DND-41 (cell line): ENCODE data around the gene ART4.

ENCODE experiments used
- ATAC-seq: fragments of 200-7000 bp; cut with Tn5 transposase; 3 replicates; pipeline ENCODE4 v1.9.1; 2021; ENCODE audit warnings: low read depth; ENCODE audit not compliant: insufficient read depth
- DNase-seq: peaks from one replicate; pipeline ENCODE4 v3.0.0-alpha.2; 2020
- H2AFZ ChIP-seq: 2 replicates; pipeline ENCODE4 v1.6.0; 2012; ENCODE audit warnings: low read depth, low read length
- H3K27ac ChIP-seq: 2 replicates; pipeline ENCODE4 v1.5.1; 2012; ENCODE audit warnings: low read length, inconsistent platforms
- H3K27me3 ChIP-seq: fragments of 200-600 bp; sonication (generic); 2 replicates; pipeline ENCODE4 v1.6.0; 2012; ENCODE audit warnings: low read length, mild to moderate bottlenecking, inconsistent platforms; ENCODE audit not compliant: insufficient read depth, poor library complexity
- H3K36me3 ChIP-seq: 2 replicates; pipeline ENCODE4 v1.5.1; 2012; ENCODE audit warnings: low read length, inconsistent platforms; ENCODE audit not compliant: insufficient read depth
- H3K4me1 ChIP-seq: 2 replicates; pipeline ENCODE4 v1.5.1; 2012; ENCODE audit warnings: mild to moderate bottlenecking, low read length; ENCODE audit not compliant: insufficient read depth
- H3K4me2 ChIP-seq: 2 replicates; pipeline ENCODE4 v1.6.0; 2012; ENCODE audit warnings: mild to moderate bottlenecking, moderate library complexity, low read length, inconsistent platforms; ENCODE audit not compliant: insufficient read depth
- H3K4me3 ChIP-seq, 2 experiments: fragments of 200-600 bp in 1 of 2; shearing (Covaris generic) in 1 of 2; 2 replicates each; pipeline ENCODE4 v1.5.1; 2012 to 2016; ENCODE audit warnings: inconsistent platforms in 2 of 2, low read length in 2 of 2, mild to moderate bottlenecking in 2 of 2, low read depth in 1 of 2, moderate library complexity in 1 of 2
- H3K79me2 ChIP-seq: 2 replicates; pipeline ENCODE4 v1.6.0; 2012; ENCODE audit warnings: low read length, inconsistent platforms; ENCODE audit not compliant: insufficient read depth
- H3K9ac ChIP-seq: 2 replicates; pipeline ENCODE4 v1.6.0; 2012; ENCODE audit warnings: low read depth, mild to moderate bottlenecking, inconsistent platforms, low read length, moderate library complexity
- H3K9me3 ChIP-seq: 2 replicates; pipeline ENCODE4 v1.5.1; 2012; ENCODE audit warnings: low read length, moderate library complexity, mild to moderate bottlenecking, inconsistent platforms; ENCODE audit not compliant: insufficient read depth, severe bottlenecking
- H4K20me1 ChIP-seq: 2 replicates; pipeline ENCODE4 v1.6.0; 2012; ENCODE audit warnings: low read length; ENCODE audit not compliant: insufficient read depth
- EZH2 ChIP-seq: IDR thresholded peaks from 3 replicates; pipeline ENCODE4 v1.6.1; 2012; ENCODE audit warnings: borderline replicate concordance, low read depth, mild to moderate bottlenecking, moderate library complexity, low read length, inconsistent platforms; ENCODE audit not compliant: severe bottlenecking
- TF ChIP-seq, protein P1 (sequence below): IDR thresholded peaks from 2 replicates; pipeline ENCODE4 v1.5.1; 2012; ENCODE audit warnings: borderline replicate concordance, low read length, moderate library complexity, mild to moderate bottlenecking; ENCODE audit not compliant: poor library complexity, severe bottlenecking; ENCODE audit errors: extremely low read depth

Gene ART4

DNA sequence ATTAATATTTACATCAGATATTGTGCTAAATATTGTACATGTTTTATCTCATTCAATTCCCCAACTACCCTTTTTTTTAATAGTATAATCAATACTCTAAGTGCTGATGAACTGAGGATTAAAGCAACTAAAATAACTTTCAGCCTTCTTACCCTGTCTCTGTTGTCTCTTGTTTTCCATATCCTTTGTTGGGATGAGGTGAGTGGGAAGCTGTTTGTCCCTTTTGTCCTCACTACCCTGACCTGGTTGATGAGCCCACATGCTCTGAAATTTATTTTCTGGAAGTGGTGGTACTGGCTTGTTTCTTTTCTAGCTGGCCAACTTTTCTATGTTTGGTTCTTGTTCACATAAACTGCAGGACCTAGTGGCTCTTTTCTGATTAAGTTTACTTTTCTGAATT, 9.6 kb upstream of the ART4 start:
- Histone ChIP-seq H3K4me3 (no peak overlapping the region), H3K9ac (no peak overlapping the region), H3K79me2 (no peaks in the 10 kb centered on the region), H3K4me2 (no peak overlapping the region), H3K36me3 (no peaks in the 10 kb centered on the region), H3K27me3 (no peaks in the 10 kb centered on the region), H3K4me1 (no peaks in the 10 kb centered on the region), H4K20me1 (no peaks in the 10 kb centered on the region), H3K9me3 (no peaks in the 10 kb centered on the region), H2AFZ (no peak overlapping the region), H3K27ac (no peak overlapping the region)
- no peak for TF ChIP-seq EZH2
- TF ChIP-seq, protein P1, sequence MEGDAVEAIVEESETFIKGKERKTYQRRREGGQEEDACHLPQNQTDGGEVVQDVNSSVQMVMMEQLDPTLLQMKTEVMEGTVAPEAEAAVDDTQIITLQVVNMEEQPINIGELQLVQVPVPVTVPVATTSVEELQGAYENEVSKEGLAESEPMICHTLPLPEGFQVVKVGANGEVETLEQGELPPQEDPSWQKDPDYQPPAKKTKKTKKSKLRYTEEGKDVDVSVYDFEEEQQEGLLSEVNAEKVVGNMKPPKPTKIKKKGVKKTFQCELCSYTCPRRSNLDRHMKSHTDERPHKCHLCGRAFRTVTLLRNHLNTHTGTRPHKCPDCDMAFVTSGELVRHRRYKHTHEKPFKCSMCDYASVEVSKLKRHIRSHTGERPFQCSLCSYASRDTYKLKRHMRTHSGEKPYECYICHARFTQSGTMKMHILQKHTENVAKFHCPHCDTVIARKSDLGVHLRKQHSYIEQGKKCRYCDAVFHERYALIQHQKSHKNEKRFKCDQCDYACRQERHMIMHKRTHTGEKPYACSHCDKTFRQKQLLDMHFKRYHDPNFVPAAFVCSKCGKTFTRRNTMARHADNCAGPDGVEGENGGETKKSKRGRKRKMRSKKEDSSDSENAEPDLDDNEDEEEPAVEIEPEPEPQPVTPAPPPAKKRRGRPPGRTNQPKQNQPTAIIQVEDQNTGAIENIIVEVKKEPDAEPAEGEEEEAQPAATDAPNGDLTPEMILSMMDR: no peak
- no peak for ATAC-seq
- DNase-seq: no peak

DNA sequence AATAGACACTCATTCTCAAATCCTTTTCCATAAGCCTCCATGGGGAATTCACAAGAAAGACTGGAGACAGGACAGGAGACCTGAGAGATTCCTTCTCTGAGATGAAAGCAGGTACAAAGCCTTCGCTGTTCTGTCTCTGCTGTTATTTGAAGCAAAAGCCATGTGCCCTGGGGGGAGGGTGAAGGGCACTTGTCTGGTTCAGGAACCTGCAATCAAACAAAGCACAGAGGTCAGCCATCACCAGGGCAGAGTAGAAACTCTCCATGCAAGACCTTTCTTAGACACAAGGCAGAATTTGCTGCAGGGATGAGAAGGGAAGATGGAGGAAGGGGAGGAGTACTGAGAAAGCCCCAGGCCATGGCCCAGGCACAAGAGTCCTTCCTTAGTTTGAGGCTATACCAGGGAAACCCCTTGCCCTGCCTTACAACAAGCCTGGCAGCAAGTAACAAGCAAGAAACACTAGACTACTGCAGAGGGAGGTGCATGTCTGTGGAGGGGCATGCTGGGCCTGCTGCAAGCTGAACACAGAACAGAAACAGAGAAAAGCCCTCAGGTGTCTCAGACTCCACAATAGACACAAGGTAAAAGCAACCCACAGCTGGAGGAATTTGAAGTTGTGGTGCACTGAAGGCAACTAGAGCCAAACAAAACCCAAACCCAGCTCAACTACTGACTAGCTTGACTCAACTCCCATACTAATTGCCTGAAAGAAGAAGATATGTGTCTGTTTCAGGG, 7.8 kb upstream of the ART4 start:
- Histone ChIP-seq H3K9me3 (no peaks in the 10 kb centered on the region), H3K9ac (no peak overlapping the region), H3K27ac (no peak overlapping the region), H3K4me2 (no peak overlapping the region), H3K79me2 (no peaks in the 10 kb centered on the region), H3K4me1 (0 out of 2 replicates have a peak, but pooled peaks cover 2% of the 10 kb centered on the region), H3K36me3 (no peaks in the 10 kb centered on the region), H3K27me3 (no peaks in the 10 kb centered on the region), H4K20me1 (no peaks in the 10 kb centered on the region), H2AFZ (peak overlapping the region; percentile 11), H3K4me3 (no peak overlapping the region)
- ATAC-seq (no peak), DNase-seq (no peak)
- TF ChIP-seq, protein P1: no peak

DNA sequence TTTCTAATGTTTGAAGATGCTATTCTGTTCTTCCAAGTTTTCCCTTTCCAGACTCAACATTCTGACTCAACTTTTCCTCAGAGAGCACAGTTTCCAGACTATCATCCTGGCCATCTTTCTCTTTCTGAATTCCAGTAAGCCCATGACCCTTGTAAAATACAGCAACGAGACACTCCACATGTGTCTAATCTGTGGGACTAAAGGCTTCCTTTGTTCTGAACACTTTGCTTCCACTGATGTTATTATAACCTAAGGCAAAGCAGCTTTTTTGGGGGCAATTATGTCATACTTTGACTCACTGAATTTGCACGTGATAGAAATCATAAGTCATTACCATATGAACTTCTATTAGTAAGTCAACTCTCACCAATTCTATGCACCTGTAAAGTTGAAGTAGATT, 6.3 kb upstream of the ART4 start:
- H3K9ac ChIP-seq: no peak overlapping the region
- DNase-seq: no peak

More for the DNA sequence above, 6.3 kb upstream of the ART4 start:
- no peak overlapping the region for H2AFZ ChIP-seq
- no peaks in the 10 kb centered on the region for H3K9me3 ChIP-seq
- no peak overlapping the region for H3K4me3 ChIP-seq
- H3K79me2 ChIP-seq: no peaks in the 10 kb centered on the region
- no peak overlapping the region for H3K27ac ChIP-seq
- no peak for TF ChIP-seq EZH2
- TF ChIP-seq, protein P1: no peak
- ATAC-seq: no peak
- H3K27me3 ChIP-seq: no peaks in the 10 kb centered on the region
- H4K20me1 ChIP-seq: no peaks in the 10 kb centered on the region
- H3K4me2 ChIP-seq: no peak overlapping the region
- H3K36me3 ChIP-seq: no peaks in the 10 kb centered on the region
- H3K4me1 ChIP-seq: peaks cover 11% of the 10 kb centered on the region
